Fibroblast of lung (primary cell): Measurements from ENCODE around the gene F10. TPM values are rescaled to one million over a fixed set of nuclear protein-coding genes. Genes with fewer than 3 reads are reported as not detected.

Source experiments
- DNase-seq, 2 donors: peaks; one replicate each; pipeline versions ENCODE4 v3.0.0 to v3.0.0-alpha.2; 2010; ENCODE audit warnings: low read depth in 2 of 2
- H2AFZ ChIP-seq: 2 replicates; pipeline ENCODE4 v1.5.1; 2012; ENCODE audit warnings: low read length, control low read depth, inconsistent platforms
- H3K27ac ChIP-seq: 2 replicates; pipeline ENCODE4 v1.5.1; 2011; ENCODE audit warnings: low read length, control low read depth; ENCODE audit not compliant: insufficient read depth
- H3K27me3 ChIP-seq: 2 replicates; pipeline ENCODE4 v1.5.1; 2011; ENCODE audit warnings: mild to moderate bottlenecking, low read length; ENCODE audit not compliant: control insufficient read depth, insufficient read depth
- H3K36me3 ChIP-seq: 2 replicates; pipeline ENCODE4 v1.5.1; 2011; ENCODE audit warnings: low read length; ENCODE audit not compliant: control insufficient read depth, insufficient read depth
- H3K4me1 ChIP-seq: 2 replicates; pipeline ENCODE4 v1.5.1; 2011; ENCODE audit warnings: low read length; ENCODE audit not compliant: control insufficient read depth, insufficient read depth; ENCODE audit errors: extremely low read depth
- H3K4me2 ChIP-seq: 2 replicates; pipeline ENCODE4 v1.5.1; 2011; ENCODE audit warnings: low read length, control low read depth; ENCODE audit not compliant: insufficient read depth; ENCODE audit errors: extremely low read depth
- H3K4me3 ChIP-seq, 4 experiments: fragments of 200-600 bp in 1 of 4; sonication (generic) in 1 of 4; replicated peaks in 1 of 4; 2 replicates each; pipeline ENCODE4 v1.5.1; 2011 to 2016; ENCODE audit warnings: low read length in 4 of 4, low read depth in 3 of 4, mild to moderate bottlenecking in 3 of 4, control low read depth in 2 of 4, inconsistent platforms in 1 of 4, mixed read lengths in 1 of 4; ENCODE audit not compliant: insufficient read depth in 1 of 4; ENCODE audit errors: control extremely low read depth in 1 of 4
- H3K79me2 ChIP-seq: 2 replicates; pipeline ENCODE4 v1.5.1; 2012; ENCODE audit warnings: mild to moderate bottlenecking, low read length, inconsistent platforms; ENCODE audit not compliant: control insufficient read depth, insufficient read depth
- H3K9ac ChIP-seq: 2 replicates; pipeline ENCODE4 v1.5.1; 2011; ENCODE audit warnings: mild to moderate bottlenecking, low read length, control low read depth; ENCODE audit not compliant: insufficient read depth
- H3K9me3 ChIP-seq: 2 replicates; pipeline ENCODE4 v1.5.1; 2012; ENCODE audit warnings: low read depth, low read length; ENCODE audit not compliant: control insufficient read depth, insufficient read depth
- H4K20me1 ChIP-seq: 2 replicates; pipeline ENCODE4 v1.5.1; 2011; ENCODE audit warnings: low read length; ENCODE audit not compliant: control insufficient read depth, insufficient read depth; ENCODE audit errors: extremely low read depth
- EZH2 ChIP-seq: IDR thresholded peaks from 2 replicates; pipeline ENCODE4 v1.5.1; 2012; ENCODE audit warnings: low read length, control low read depth, mild to moderate bottlenecking; ENCODE audit errors: missing control alignments
- polyA plus RNA-seq, 2 donors: library from polyadenylated mRNA; depleted of rRNA in 1 of 2; stranded (reverse) in 1 of 2; unstranded in 1 of 2; fragments of >200 nt; gene quantifications; 2 replicates each; pipeline ENCODE4 v1.2.1, GENCODE V29; 2011 to 2012; ENCODE audit warnings: missing spikeins in 1 of 2
- total RNA-seq: library from RNA; depleted of rRNA; stranded (reverse); fragments of >200 nt; gene quantifications from 2 replicates; pipeline ENCODE4 v1.2.1, GENCODE V29; 2014
- TF ChIP-seq, protein P1 (sequence below), 2 donors: IDR thresholded peaks in 1 of 2; conservative IDR thresholded peaks in 1 of 2; 1 replicate in 1 of 2; 2 replicates in 1 of 2; pipeline ENCODE4 v1.5.1; 2011 to 2012; ENCODE audit warnings: low read length in 2 of 2, control low read depth in 1 of 2, inconsistent platforms in 1 of 2, low read depth in 1 of 2, mild to moderate bottlenecking in 1 of 2

Gene F10
- total and polyA plus RNA-seq, 2 donors (not counting 1 experiment from before 2014, with no cell fraction given) = 39.9 to 41.5 TPM

DNA sequence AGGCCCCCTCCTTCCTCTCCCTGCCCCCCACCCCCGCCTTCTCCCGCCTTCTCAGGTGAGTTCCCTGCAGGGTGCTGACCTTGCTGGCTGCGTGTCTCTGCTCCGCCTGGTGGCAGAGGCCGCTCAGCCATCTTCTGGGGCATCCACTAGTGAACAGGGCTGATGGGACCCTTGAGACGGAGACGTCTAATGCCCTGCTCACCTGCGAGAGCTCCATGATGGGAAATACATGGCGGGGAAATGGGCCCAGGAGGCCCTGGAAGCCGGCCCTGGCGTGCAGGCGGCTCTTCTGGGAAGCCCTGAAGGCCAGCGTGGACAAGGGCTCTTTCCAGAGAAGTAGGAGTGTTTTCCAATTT, 32.2 kb upstream of the F10 start:
- no peaks in the 10 kb centered on the region for H4K20me1 ChIP-seq
- no peaks in the 10 kb centered on the region for H3K79me2 ChIP-seq
- H3K27ac ChIP-seq = no peak overlapping the region
- no peak overlapping the region for H3K4me2 ChIP-seq
- H3K9me3 ChIP-seq = no peaks in the 10 kb centered on the region
- no peaks in the 10 kb centered on the region for H3K27me3 ChIP-seq
- H2AFZ ChIP-seq = no peak overlapping the region
- no peak overlapping the region for H3K4me3 ChIP-seq
- no peak overlapping the region for H3K9ac ChIP-seq
- TF ChIP-seq EZH2 = no peak
- TF ChIP-seq, protein P1, sequence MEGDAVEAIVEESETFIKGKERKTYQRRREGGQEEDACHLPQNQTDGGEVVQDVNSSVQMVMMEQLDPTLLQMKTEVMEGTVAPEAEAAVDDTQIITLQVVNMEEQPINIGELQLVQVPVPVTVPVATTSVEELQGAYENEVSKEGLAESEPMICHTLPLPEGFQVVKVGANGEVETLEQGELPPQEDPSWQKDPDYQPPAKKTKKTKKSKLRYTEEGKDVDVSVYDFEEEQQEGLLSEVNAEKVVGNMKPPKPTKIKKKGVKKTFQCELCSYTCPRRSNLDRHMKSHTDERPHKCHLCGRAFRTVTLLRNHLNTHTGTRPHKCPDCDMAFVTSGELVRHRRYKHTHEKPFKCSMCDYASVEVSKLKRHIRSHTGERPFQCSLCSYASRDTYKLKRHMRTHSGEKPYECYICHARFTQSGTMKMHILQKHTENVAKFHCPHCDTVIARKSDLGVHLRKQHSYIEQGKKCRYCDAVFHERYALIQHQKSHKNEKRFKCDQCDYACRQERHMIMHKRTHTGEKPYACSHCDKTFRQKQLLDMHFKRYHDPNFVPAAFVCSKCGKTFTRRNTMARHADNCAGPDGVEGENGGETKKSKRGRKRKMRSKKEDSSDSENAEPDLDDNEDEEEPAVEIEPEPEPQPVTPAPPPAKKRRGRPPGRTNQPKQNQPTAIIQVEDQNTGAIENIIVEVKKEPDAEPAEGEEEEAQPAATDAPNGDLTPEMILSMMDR (conservative IDR thresholded peaks at IDR 0.05 in 1 of 2, IDR thresholded peaks at IDR 0.05 in 1 of 2; ENCODE audit: low read depth in 1 of 2, low read length in 2 of 2) = no peak
- no peaks in the 10 kb centered on the region for H3K36me3 ChIP-seq
- no peaks in the 10 kb centered on the region for H3K4me1 ChIP-seq
- no peak for DNase-seq

DNA sequence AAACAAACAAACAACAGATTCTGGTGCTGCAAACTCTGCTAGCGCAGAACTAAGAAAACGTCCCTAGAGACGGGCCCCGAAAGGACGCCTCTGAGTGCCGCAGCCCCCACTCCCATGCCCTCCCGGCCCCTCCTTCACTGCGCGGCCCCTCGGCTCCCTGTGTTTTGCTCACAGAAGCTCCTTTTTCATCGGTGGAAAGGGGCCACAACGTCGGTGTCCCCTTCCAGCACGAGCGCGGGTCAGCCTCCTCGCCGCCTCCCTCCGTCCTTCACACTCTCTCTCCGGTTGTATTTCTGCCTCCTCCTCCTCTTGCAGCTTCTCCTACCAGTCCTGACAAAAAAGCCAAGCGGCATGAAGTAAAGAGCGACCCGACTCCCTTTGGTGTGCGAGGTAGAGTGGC, 31.8 kb upstream of the F10 start:
- DNase-seq = no peak
- H3K27ac ChIP-seq = no peak overlapping the region
- no peaks in the 10 kb centered on the region for H3K4me1 ChIP-seq
- no peak overlapping the region for H2AFZ ChIP-seq
- no peaks in the 10 kb centered on the region for H4K20me1 ChIP-seq
- H3K27me3 ChIP-seq = no peaks in the 10 kb centered on the region
- no peak overlapping the region for H3K4me3 ChIP-seq
- H3K9ac ChIP-seq = no peak overlapping the region
- no peaks in the 10 kb centered on the region for H3K36me3 ChIP-seq
- TF ChIP-seq, protein P1 (conservative IDR thresholded peaks at IDR 0.05 in 1 of 2, IDR thresholded peaks at IDR 0.05 in 1 of 2; ENCODE audit: low read depth in 1 of 2, low read length in 2 of 2) = no peak
- TF ChIP-seq EZH2 = no peak
- no peak overlapping the region for H3K4me2 ChIP-seq
- no peaks in the 10 kb centered on the region for H3K9me3 ChIP-seq
- no peaks in the 10 kb centered on the region for H3K79me2 ChIP-seq

DNA sequence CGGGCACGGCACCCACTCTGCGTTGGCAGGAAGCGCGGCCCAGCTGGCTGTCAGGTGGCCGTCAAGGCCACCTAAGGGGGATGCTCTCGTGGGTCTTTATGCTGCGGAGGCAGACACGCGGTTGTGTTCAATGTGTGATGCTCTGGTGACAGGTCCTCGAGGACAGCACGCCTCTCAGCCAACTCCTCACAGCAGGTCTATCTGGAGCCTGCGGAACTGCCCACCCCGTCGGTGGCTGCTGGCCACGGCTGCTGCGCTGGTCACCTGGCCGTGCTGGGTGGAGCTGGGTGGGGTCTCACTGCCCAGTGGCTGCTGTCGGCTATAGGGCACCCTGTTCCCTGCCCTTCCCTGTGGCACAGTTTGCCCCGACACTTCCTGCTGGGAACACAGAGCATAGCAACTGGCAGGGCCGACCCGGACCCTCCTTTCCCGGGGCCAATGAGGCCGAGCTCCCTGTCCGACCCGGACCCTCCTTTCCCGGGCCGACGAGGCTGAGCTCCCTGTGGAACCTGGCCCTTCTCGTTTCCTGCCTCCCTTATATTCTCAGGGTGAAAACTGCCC, 31.3 kb upstream of the F10 start:
- no peaks in the 10 kb centered on the region for H3K27me3 ChIP-seq
- H3K4me1 ChIP-seq = no peaks in the 10 kb centered on the region
- no peak overlapping the region for H2AFZ ChIP-seq

More for the DNA sequence above, 31.3 kb upstream of the F10 start:
- Histone ChIP-seq H3K36me3 (no peaks in the 10 kb centered on the region), H3K4me2 (no peak overlapping the region), H4K20me1 (no peaks in the 10 kb centered on the region), H3K4me3 (no peak overlapping the region), H3K9ac (no peak overlapping the region), H3K27ac (no peak overlapping the region), H3K79me2 (no peaks in the 10 kb centered on the region), H3K9me3 (no peaks in the 10 kb centered on the region)
- no peak for TF ChIP-seq EZH2
- TF ChIP-seq, protein P1 (conservative IDR thresholded peaks at IDR 0.05 in 1 of 2, IDR thresholded peaks at IDR 0.05 in 1 of 2; ENCODE audit: low read depth in 1 of 2, low read length in 2 of 2) = no peak
- no peak for DNase-seq
